GM19239 (cell line): ENCODE measurements around the gene EXOSC9.
"Not testable (repeated sequence)": the region's sequence is repeated elsewhere in the genome, so short reads cannot be mapped to it uniquely, and the experiment has no call there.

Source experiments
- DNase-seq: peaks from one replicate; pipeline ENCODE4 v3.0.0; 2011; ENCODE audit warnings: low spot score; ENCODE audit not compliant: insufficient read length
- FAIRE-seq: peaks from 2 replicates; lab custom pipeline; 2011; peaks lifted over from hg19 to GRCh38; lab: Jason Lieb, UNC

The EXOSC9 gene

GRCh38 chr4:121800961-121801714 lies at the start of gene EXOSC9:
EXOSC9 (plus strand) TSS chr4:121801323; CDS start chr4:121801425, 102 bp downstream.
- DNase-seq, result peak; percentile 51
- FAIRE-seq, result peak; percentile 99

- not testable (repeated sequence) for FAIRE-seq, DNase-seq
These were observed 49.0 kb upstream of the EXOSC9 start for GRCh38 chr4:121752142-121752541.

GRCh38 chr4:121758925-121759568 lies 42.1 kb upstream of the EXOSC9 start:
- no peak for DNase-seq
- FAIRE-seq, result no peak

- no peak for FAIRE-seq
- DNase-seq, result no peak
These were observed 40.9 kb upstream of the EXOSC9 start for GRCh38 chr4:121760205-121760604.

GRCh38 chr4:121764303-121764701 lies 36.8 kb upstream of the EXOSC9 start:
- FAIRE-seq, result no peak
- DNase-seq, result no peak

- FAIRE-seq (no peak), DNase-seq (no peak)
These were observed 36.3 kb upstream of the EXOSC9 start, which contains the start of gene SMIM43 for GRCh38 chr4:121764702-121765367. SMIM43 (minus strand) TSS chr4:121765164; CDS start chr4:121765105, 59 bp downstream.

- DNase-seq (no peak), FAIRE-seq (no peak)
These were observed 35.8 kb upstream of the EXOSC9 start for GRCh38 chr4:121765368-121765705.

GRCh38 chr4:121765971-121766538 lies 35.1 kb upstream of the EXOSC9 start:
- DNase-seq, result no peak
- FAIRE-seq, result no peak

- DNase-seq, result no peak
- no peak for FAIRE-seq
These were observed 34.0 kb upstream of the EXOSC9 start for GRCh38 chr4:121767166-121767565.

- no peak for FAIRE-seq
- DNase-seq, result no peak
These were observed 31.8 kb upstream of the EXOSC9 start for GRCh38 chr4:121769341-121769740.

- no peak for DNase-seq
- no peak for FAIRE-seq
These were observed 29.3 kb upstream of the EXOSC9 start for GRCh38 chr4:121771869-121772268.

- FAIRE-seq (no peak), DNase-seq (no peak)
These were observed 27.2 kb upstream of the EXOSC9 start for GRCh38 chr4:121773883-121774282.

- DNase-seq, result no peak
- FAIRE-seq, result no peak
These were observed 24.3 kb upstream of the EXOSC9 start for GRCh38 chr4:121776610-121777401.

GRCh38 chr4:121777625-121778024 lies 23.5 kb upstream of the EXOSC9 start:
- DNase-seq, result no peak
- FAIRE-seq, result no peak

GRCh38 chr4:121778991-121779628 lies 22.0 kb upstream of the EXOSC9 start:
- no peak for DNase-seq
- no peak for FAIRE-seq

GRCh38 chr4:121783210-121783609 lies 17.9 kb upstream of the EXOSC9 start:
- DNase-seq, result no peak
- FAIRE-seq, result no peak

- DNase-seq (no peak), FAIRE-seq (no peak)
These were observed 16.7 kb upstream of the EXOSC9 start for GRCh38 chr4:121784401-121784800.

GRCh38 chr4:121784975-121785374 lies 16.1 kb upstream of the EXOSC9 start:
- no peak for FAIRE-seq
- no peak for DNase-seq

- DNase-seq, result no peak
These were observed 15.6 kb upstream of the EXOSC9 start for GRCh38 chr4:121785479-121785878.

GRCh38 chr4:121786221-121786620 lies 14.9 kb upstream of the EXOSC9 start:
- no peak for DNase-seq
- FAIRE-seq, result no peak

More at GRCh38 chr4:121785479-121785878, 15.6 kb upstream of the EXOSC9 start:
- no peak for FAIRE-seq
